Measurements from ENCODE around the gene AGR2.
A peak's percentile ranks its signal among the peaks of the same experiment; 100 is the strongest.
"Not testable (repeated sequence)": the region's sequence is repeated elsewhere in the genome, so short reads cannot be mapped to it uniquely, and the experiment has no call there.

AGR2 gene

GRCh38 chr7:16804674-16805439 lies at the start of gene AGR2:
TSS of gene AGR2 (minus strand) at chr7:16804999. CDS start at chr7:16801796, 3,203 bp downstream.
- no peak for DNase-seq

- DNase-seq, result not testable (repeated sequence)
Observed at GRCh38 chr7:16853189-16853588, 48.4 kb upstream of the AGR2 start.

GRCh38 chr7:16851829-16852228 lies 47.0 kb upstream of the AGR2 start:
- peak; percentile 45 to 56 (median 46) for DNase-seq

- peak in 2 of 3 donors; percentile 12 to 23 for DNase-seq
Observed at GRCh38 chr7:16850614-16851466, 46.0 kb upstream of the AGR2 start.

- no peak for DNase-seq
Observed at GRCh38 chr7:16849296-16850148, 44.7 kb upstream of the AGR2 start.

GRCh38 chr7:16847381-16847860 lies 42.6 kb upstream of the AGR2 start:
- no peak for DNase-seq

GRCh38 chr7:16846601-16847165 lies 41.9 kb upstream of the AGR2 start:
- no peak for DNase-seq

GRCh38 chr7:16845746-16846145 lies 40.9 kb upstream of the AGR2 start:
- DNase-seq, result no peak

- no peak for DNase-seq
Observed at GRCh38 chr7:16841681-16842080, 36.9 kb upstream of the AGR2 start.

- DNase-seq, result no peak
Observed at GRCh38 chr7:16840094-16840493, 35.3 kb upstream of the AGR2 start.

GRCh38 chr7:16839646-16840045 lies 34.8 kb upstream of the AGR2 start:
- no peak for DNase-seq

GRCh38 chr7:16838891-16839290 lies 34.1 kb upstream of the AGR2 start:
- no peak for DNase-seq

- no peak for DNase-seq
Observed at GRCh38 chr7:16838386-16838785, 33.6 kb upstream of the AGR2 start.

- DNase-seq, result no peak
Observed at GRCh38 chr7:16836481-16836880, 31.7 kb upstream of the AGR2 start.

GRCh38 chr7:16833373-16833772 lies 28.6 kb upstream of the AGR2 start:
- DNase-seq, result no peak

GRCh38 chr7:16826060-16826459 lies 21.3 kb upstream of the AGR2 start:
- DNase-seq, result no peak

GRCh38 chr7:16822029-16822428 lies 17.2 kb upstream of the AGR2 start:
- DNase-seq, result no peak

- DNase-seq, result no peak
Observed at GRCh38 chr7:16818732-16819131, 13.9 kb upstream of the AGR2 start.

GRCh38 chr7:16817536-16817935 lies 12.7 kb upstream of the AGR2 start:
- DNase-seq, result peak in 2 of 3 donors; percentile 52 to 58

- DNase-seq, result peak; percentile 50 to 63 (median 60)
Observed at GRCh38 chr7:16816824-16817223, 12.0 kb upstream of the AGR2 start.

GRCh38 chr7:16815001-16815400 lies 10.2 kb upstream of the AGR2 start:
- no peak for DNase-seq

- peak; percentile 37 to 54 (median 47) for DNase-seq
Observed at GRCh38 chr7:16813232-16813616, 8.4 kb upstream of the AGR2 start.
